K562 (cell line): ENCODE results near the gene KDM2A. TPM values are rescaled to one million over a fixed set of nuclear protein-coding genes. Genes with fewer than 3 reads are reported as not detected.

ENCODE experiments used
- CBX1 ChIP-seq: sonication (generic); IDR thresholded peaks from 2 replicates; pipeline ENCODE4 v1.6.1; 2016; ENCODE audit warnings: antibody characterized with exemption, low read depth, mild to moderate bottlenecking
- CEBPG ChIP-seq, 3 experiments: fragments of 200-800 bp in 1 of 3; sonication (Bioruptor generic) in 1 of 3; sonication (generic) in 1 of 3; formaldehyde crosslinking in 1 of 3; IDR thresholded peaks in 2 of 3; conservative IDR thresholded peaks in 1 of 3; 2 replicates each; pipeline versions ENCODE4 v1.6.1 to v1.8.0; 2016 to 2022; ENCODE audit warnings: missing compliant biosample characterization in 2 of 3, missing genetic modification characterization in 2 of 3, mild to moderate bottlenecking in 1 of 3, missing genetic modification reagents in 1 of 3
- CREM ChIP-seq: IDR thresholded peaks from 2 replicates; pipeline ENCODE4 v1.6.1; 2014; ENCODE audit warnings: antibody characterized with exemption, low read depth
- EP400 ChIP-seq: fragments of 450-650 bp; IDR thresholded peaks from 2 replicates; pipeline ENCODE4 v1.6.1; 2017; ENCODE audit warnings: antibody characterized with exemption, mild to moderate bottlenecking, moderate library complexity
- HDGF ChIP-seq: fragments of 450-650 bp; IDR thresholded peaks from 2 replicates; pipeline ENCODE4 v1.6.1; 2016
- HES1 ChIP-seq: fragments of 450-650 bp; IDR thresholded peaks from 2 replicates; pipeline ENCODE4 v1.6.1; 2016; ENCODE audit warnings: low read depth, mild to moderate bottlenecking, moderate library complexity
- KAT7 ChIP-seq: sonication (generic); formaldehyde crosslinking; IDR thresholded peaks from 2 replicates; pipeline ENCODE4 v1.8.0; 2022; ENCODE audit warnings: missing genetic modification reagents, mild to moderate bottlenecking, borderline replicate concordance
- MBD1 ChIP-seq: fragments of 250-450 bp; sonication (Bioruptor Pico); IDR thresholded peaks from 2 replicates; pipeline ENCODE4 v1.8.0; 2022; ENCODE audit warnings: inconsistent platforms
- MEF2D ChIP-seq: conservative IDR thresholded peaks from 2 replicates; pipeline ENCODE4 v1.6.1; 2016; ENCODE audit warnings: low read depth, missing genetic modification characterization, missing compliant biosample characterization
- MEIS2 ChIP-seq: fragments of 450-650 bp; IDR thresholded peaks from 2 replicates; pipeline ENCODE4 v1.6.1; 2014; ENCODE audit warnings: mild to moderate bottlenecking; ENCODE audit not compliant: partially characterized antibody
- MNT ChIP-seq, 2 experiments: fragments of 450-650 bp; conservative IDR thresholded peaks; 2 replicates each; pipeline ENCODE4 v1.6.1; 2017; ENCODE audit warnings: mild to moderate bottlenecking in 2 of 2, moderate library complexity in 2 of 2
- MYC ChIP-seq, 2 experiments: fragments of 250-450 bp in 1 of 2; sonication (Bioruptor Pico) in 1 of 2; IDR thresholded peaks; 2 replicates each; pipeline versions ENCODE4 v1.5.1 to v1.6.1; 2012 to 2021; ENCODE audit warnings: low read depth in 2 of 2, borderline replicate concordance in 1 of 2, improper control_type of control experiment in 1 of 2, low read length in 1 of 2, mild to moderate bottlenecking in 1 of 2, moderate library complexity in 1 of 2
- NCOA1 ChIP-seq: fragments of 450-650 bp; IDR thresholded peaks from 2 replicates; pipeline ENCODE4 v1.6.1; 2016; ENCODE audit warnings: low read depth
- PTBP1 ChIP-seq: fragments of 200-400 bp; formaldehyde crosslinking; IDR thresholded peaks from 2 replicates; pipeline ENCODE4 v1.6.1; 2017; ENCODE audit warnings: low read depth, low read length
- RBM39 ChIP-seq: fragments of 200-400 bp; formaldehyde crosslinking; optimal IDR thresholded peaks from 2 replicates; pipeline ENCODE3; 2018; ENCODE audit warnings: low read depth, low read length
- RCOR1 ChIP-seq, 2 experiments: IDR thresholded peaks; 2 replicates each; pipeline ENCODE4 v1.6.1; 2012; ENCODE audit warnings: low read depth in 2 of 2, low read length in 2 of 2, borderline replicate concordance in 1 of 2, improper control_type of control experiment in 1 of 2
- TAL1 ChIP-seq: fragments of 450-650 bp; IDR thresholded peaks from 2 replicates; pipeline ENCODE4 v1.6.1; 2016; ENCODE audit warnings: mild to moderate bottlenecking
- THAP7 ChIP-seq: fragments of 250-450 bp; sonication (Bioruptor Pico); IDR thresholded peaks from 2 replicates; pipeline ENCODE4 v1.5.0; 2021
- ZBTB1 ChIP-seq: sonication (generic); formaldehyde crosslinking; IDR thresholded peaks from 2 replicates; pipeline ENCODE4 v1.8.1; 2023; ENCODE audit warnings: missing genetic modification reagents, low read depth, mild to moderate bottlenecking, borderline replicate concordance
- ZNF121 ChIP-seq: sonication (generic); formaldehyde crosslinking; conservative IDR thresholded peaks from 2 replicates; pipeline ENCODE4 v1.8.0; 2022; ENCODE audit warnings: missing genetic modification reagents
- polyA plus RNA-seq, 8 experiments: library from polyadenylated mRNA; depleted of rRNA in 4 of 8; stranded (reverse) in 5 of 8; unstranded in 3 of 8; fragments of >200 nt; fragmentation: Nextera tagmentation in 2 of 8; fragmentation: Illumina TruSeq in 1 of 8; extraction: Ambion mirVana in 2 of 8; extraction: Trizol in 1 of 8; gene quantifications; 2 replicates each; pipeline versions ENCODE4 v1.2.1 to v1.2.3, GENCODE V29; 2011 to 2014; ENCODE audit warnings: inconsistent platforms in 1 of 8, missing spikeins in 1 of 8
- total RNA-seq, 7 experiments: library from RNA; depleted of rRNA in 6 of 7; stranded (reverse); fragments of >200 nt in 6 of 7; fragmentation: Illumina TruSeq in 2 of 7; extraction: Trizol in 2 of 7; gene quantifications; 2 replicates each; pipeline versions ENCODE4 v1.2.1 to v1.2.3, GENCODE V29; 2011 to 2021; ENCODE audit warnings: low replicate concordance in 1 of 7
- TF ChIP-seq, protein P1 (sequence below): fragments of 250-450 bp; sonication (Bioruptor Pico); IDR thresholded peaks from 2 replicates; pipeline ENCODE4 v1.9.0; 2021; ENCODE audit warnings: mild to moderate bottlenecking

The KDM2A gene
- total and polyA plus RNA-seq, 9 of the 15 experiments (the other 6 are each of a cell fraction or from before 2014, with no cell fraction given), result 5.0 to 39.3 (median 21.3) TPM

- TF ChIP-seq THAP7 (CRISPR knock-in tag), result no peak
- TF ChIP-seq MYC (IDR thresholded peaks at IDR 0.05; ENCODE audit: low read depth, low read length), result peak; percentile 72; the same call in 1 of the 2 replicates
- TF ChIP-seq MYC (CRISPR knock-in tag; IDR thresholded peaks at IDR 0.05; ENCODE audit: borderline replicate concordance, low read depth), result no peak
- no peak for TF ChIP-seq PTBP1
- no peak for TF ChIP-seq CBX1
- TF ChIP-seq, protein P1, sequence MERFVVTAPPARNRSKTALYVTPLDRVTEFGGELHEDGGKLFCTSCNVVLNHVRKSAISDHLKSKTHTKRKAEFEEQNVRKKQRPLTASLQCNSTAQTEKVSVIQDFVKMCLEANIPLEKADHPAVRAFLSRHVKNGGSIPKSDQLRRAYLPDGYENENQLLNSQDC (CRISPR knock-in tag), result no peak
- TF ChIP-seq MBD1 (CRISPR knock-in tag), result no peak
- TF ChIP-seq HES1, result no peak
- TF ChIP-seq NCOA1, result no peak
- no peak for TF ChIP-seq TAL1
- no peak for TF ChIP-seq MEF2D (tag)
- TF ChIP-seq ZNF121, result no peak
- peak; percentile 58 for TF ChIP-seq RBM39
- TF ChIP-seq EP400, result peak; percentile 65
- TF ChIP-seq MNT (conservative IDR thresholded peaks at IDR 0.05), result peak; percentile 88 to 93
- TF ChIP-seq KAT7 (CRISPR knock-in tag), result 0 out of 2 replicates have a peak, but pooled peaks have one; percentile 27
- no peak for TF ChIP-seq MEIS2
- TF ChIP-seq ZBTB1, result no peak
- TF ChIP-seq CEBPG (CRISPR knock-in tag; IDR thresholded peaks at IDR 0.05), result no peak
- TF ChIP-seq CEBPG (tag; conservative IDR thresholded peaks at IDR 0.05 in 1 of 2, IDR thresholded peaks at IDR 0.05 in 1 of 2), result no peak
- peak; percentile 43; the same call in 1 of the 2 replicates for TF ChIP-seq CREM
- no peak for TF ChIP-seq RCOR1 (IDR thresholded peaks at IDR 0.05; ENCODE audit: borderline replicate concordance in 1 of 2, low read depth in 2 of 2, low read length in 2 of 2)
- TF ChIP-seq HDGF, result no peak
These were observed 121.7 kb downstream of the KDM2A start (continued) for GRCh38 chr11:67240576-67241389.
